SK-N-SH (cell line): ENCODE results near the gene UBTD2. TPM values are rescaled to one million over a fixed set of nuclear protein-coding genes. Genes with fewer than 3 reads are reported as not detected.

ENCODE experiments used
- CTCF ChIA-PET: fragments of 300-600, 350-600 bp; formaldehyde crosslinking; extraction: SDS; loops from one replicate; lab custom pipeline; 2021; lab: Yijun Ruan, JAX
- POLR2A ChIA-PET: fragments of 350-600 bp; sonication (Branson Sonifier 250); formaldehyde crosslinking; extraction: SDS; loops from one replicate; lab custom pipeline; 2020; ENCODE audit warnings: antibody characterized with exemption, inconsistent platforms; lab: Yijun Ruan, JAX
- DNase-seq: peaks from one replicate; pipeline ENCODE4 v3.0.0; 2012
- H2AFZ ChIP-seq: fragments of 200-600 bp; sonication (generic); 2 replicates; pipeline ENCODE4 v1.8.1; 2016; ENCODE audit warnings: antibody characterized with exemption, mild to moderate bottlenecking, low read depth
- H3F3A ChIP-seq: fragments of 200-600 bp; sonication (generic); replicated peaks from 2 replicates; pipeline ENCODE3; 2016; ENCODE audit warnings: antibody characterized with exemption, mild to moderate bottlenecking; ENCODE audit not compliant: insufficient read depth
- H3K27ac ChIP-seq, 2 experiments: fragments of 200-500 bp in 1 of 2; fragments of 200-600 bp in 1 of 2; sonication (Bioruptor generic) in 1 of 2; sonication (generic), shearing (Covaris generic) in 1 of 2; 2 replicates each; pipeline versions ENCODE4 v1.5.1 to v1.6.1; 2014 to 2016; ENCODE audit warnings: low read depth in 2 of 2, inconsistent platforms in 1 of 2, low read length in 1 of 2, mild to moderate bottlenecking in 1 of 2, mixed read lengths in 1 of 2
- H3K27me3 ChIP-seq: fragments of 200-600 bp; sonication (generic), shearing (Covaris generic); 2 replicates; pipeline ENCODE4 v1.6.1; 2016; ENCODE audit warnings: mixed run types; ENCODE audit not compliant: insufficient read depth
- H3K36me3 ChIP-seq, 2 experiments: fragments of 200-500 bp in 1 of 2; fragments of 200-600 bp in 1 of 2; sonication (Bioruptor generic) in 1 of 2; sonication (generic) in 1 of 2; replicated peaks in 1 of 2; 2 replicates each; pipeline versions ENCODE3 to v1.5.1; 2014 to 2016; ENCODE audit warnings: low read length in 1 of 2, mild to moderate bottlenecking in 1 of 2; ENCODE audit not compliant: insufficient read depth in 2 of 2, control insufficient read depth in 1 of 2
- H3K4me1 ChIP-seq, 2 experiments: fragments of 200-500 bp in 1 of 2; fragments of 200-600 bp in 1 of 2; sonication (Bioruptor generic) in 1 of 2; sonication (generic), shearing (Covaris generic) in 1 of 2; 2 replicates each; pipeline versions ENCODE4 v1.5.1 to v1.6.1; 2014 to 2016; ENCODE audit warnings: low read depth in 1 of 2, low read length in 1 of 2, mixed run types in 1 of 2; ENCODE audit not compliant: insufficient read depth in 2 of 2, control insufficient read depth in 1 of 2
- H3K4me2 ChIP-seq: fragments of 200-600 bp; sonication (generic), shearing (Covaris generic); 2 replicates; pipeline ENCODE4 v1.6.1; 2017; ENCODE audit warnings: mixed run types
- H3K4me3 ChIP-seq, 2 experiments: fragments of 200-500 bp in 1 of 2; fragments of 200-600 bp in 1 of 2; sonication (Bioruptor generic) in 1 of 2; sonication (generic), shearing (Covaris generic) in 1 of 2; 2 replicates each; pipeline versions ENCODE4 v1.5.1 to v1.8.1; 2014 to 2016; ENCODE audit warnings: low read depth in 2 of 2, inconsistent platforms in 1 of 2, low read length in 1 of 2, mild to moderate bottlenecking in 1 of 2, mixed read lengths in 1 of 2, moderate library complexity in 1 of 2
- H3K79me2 ChIP-seq: fragments of 200-600 bp; sonication (generic); 2 replicates; pipeline ENCODE4 v1.8.1; 2017; ENCODE audit warnings: mild to moderate bottlenecking; ENCODE audit not compliant: insufficient read depth
- H3K9ac ChIP-seq: fragments of 200-600 bp; sonication (generic); 2 replicates; pipeline ENCODE4 v1.6.1; 2017; ENCODE audit warnings: mixed run types
- H3K9me2 ChIP-seq: fragments of 200-600 bp; sonication (generic); 2 replicates; pipeline ENCODE4 v1.6.1; 2017; ENCODE audit warnings: mixed run types
- H3K9me3 ChIP-seq: fragments of 200-600 bp; sonication (generic); 2 replicates; pipeline ENCODE4 v1.6.1; 2017; ENCODE audit warnings: mixed run types, mild to moderate bottlenecking, moderate library complexity
- H4K20me1 ChIP-seq: fragments of 200-600 bp; sonication (generic); 2 replicates; pipeline ENCODE4 v1.6.1; 2017; ENCODE audit warnings: mild to moderate bottlenecking, mixed run types; ENCODE audit not compliant: insufficient read depth
- CHD2 ChIP-seq: fragments of 150-350 bp; IDR thresholded peaks from 2 replicates; pipeline ENCODE4 v1.6.1; 2018; ENCODE audit warnings: low read length; ENCODE audit not compliant: partially characterized antibody
- CTCF ChIP-seq: fragments of 200-600 bp; sonication (generic); IDR thresholded peaks from 2 replicates; pipeline ENCODE4 v1.6.1; 2017; ENCODE audit warnings: antibody characterized with exemption, mild to moderate bottlenecking, moderate library complexity
- ELF1 ChIP-seq: IDR thresholded peaks from 2 replicates; pipeline ENCODE4 v1.4.0; 2012
- FOSL2 ChIP-seq: IDR thresholded peaks from 2 replicates; pipeline ENCODE4 v1.4.0; 2012; ENCODE audit warnings: low read depth, mild to moderate bottlenecking, moderate library complexity, borderline replicate concordance
- FOXM1 ChIP-seq: IDR thresholded peaks from 2 replicates; pipeline ENCODE4 v1.4.0; 2012; ENCODE audit warnings: low read depth, mild to moderate bottlenecking
- GATA2 ChIP-seq: sonication (generic); formaldehyde crosslinking; IDR thresholded peaks from 2 replicates; pipeline ENCODE4 v1.5.0; 2020; ENCODE audit warnings: mild to moderate bottlenecking, missing genetic modification reagents
- JUND ChIP-seq: IDR thresholded peaks from 2 replicates; pipeline ENCODE4 v1.4.0; 2012
- MXI1 ChIP-seq: IDR thresholded peaks from 2 replicates; pipeline ENCODE4 v1.6.1; 2012; ENCODE audit warnings: mild to moderate bottlenecking, low read depth, low read length, improper control_type of control experiment
- NFIC ChIP-seq: IDR thresholded peaks from 2 replicates; pipeline ENCODE4 v1.4.0; 2012; ENCODE audit warnings: borderline replicate concordance
- NRF1 ChIP-seq: IDR thresholded peaks from 2 replicates; pipeline ENCODE4 v1.6.1; 2012; ENCODE audit warnings: low read depth, mild to moderate bottlenecking, low read length
- PBX3 ChIP-seq: IDR thresholded peaks from 2 replicates; pipeline ENCODE4; 2012
- RAD21 ChIP-seq: IDR thresholded peaks from 2 replicates; pipeline ENCODE4 v1.6.1; 2012; ENCODE audit warnings: mild to moderate bottlenecking, low read length
- RCOR1 ChIP-seq: fragments of 150-350 bp; IDR thresholded peaks from 2 replicates; pipeline ENCODE4 v1.6.1; 2017; ENCODE audit warnings: antibody characterized with exemption, low read length
- REST ChIP-seq: IDR thresholded peaks from 2 replicates; pipeline ENCODE4 v1.6.1; 2012; ENCODE audit warnings: mild to moderate bottlenecking, low read depth, low read length, moderate library complexity
- RXRA ChIP-seq: IDR thresholded peaks from 2 replicates; pipeline ENCODE4 v1.4.0; 2012; ENCODE audit warnings: low read depth, mild to moderate bottlenecking, borderline replicate concordance
- SIN3A ChIP-seq: IDR thresholded peaks from 2 replicates; pipeline ENCODE4 v1.6.1; 2012; ENCODE audit warnings: low read depth, mild to moderate bottlenecking, low read length, moderate library complexity, borderline replicate concordance
- SMC3 ChIP-seq: IDR thresholded peaks from 2 replicates; pipeline ENCODE4 v1.6.1; 2012; ENCODE audit warnings: low read depth, low read length, improper control_type of control experiment
- TCF12 ChIP-seq: IDR thresholded peaks from 2 replicates; pipeline ENCODE4 v1.4.0; 2012
- YY1 ChIP-seq: IDR thresholded peaks from 2 replicates; pipeline ENCODE4 v1.4.0; 2012; ENCODE audit warnings: low read depth, mild to moderate bottlenecking
- ZBTB33 ChIP-seq: IDR thresholded peaks from 2 replicates; pipeline ENCODE4 v1.4.0; 2012; ENCODE audit warnings: low read depth, borderline replicate concordance
- WGBS: methylation state at CpG from one replicate; pipeline ENCODE4 v1.1.6; 2017; ENCODE audit warnings: low lambda C conversion rate; 5-methylcytosine and 5-hydroxymethylcytosine counted together
- polyA plus RNA-seq, 3 experiments: library from polyadenylated mRNA; depleted of rRNA; stranded (reverse); fragments of >200 nt; gene quantifications; 2 replicates each; pipeline ENCODE4 v1.2.3, GENCODE V29; 2012

UBTD2 gene
- polyA plus RNA-seq, 1 of the 3 experiments (the other 2 are of a cell fraction): 13.8 TPM

GRCh38 chr5:172162987-172163343 lies 120.6 kb downstream of the UBTD2 start:
- H4K20me1 ChIP-seq: peaks cover 12% of the 10 kb centered on the region; the same call in 1 of the 2 replicates
- no peak overlapping the region for H3K27ac ChIP-seq
- no peak overlapping the region for H2AFZ ChIP-seq
- ChIA-PET POLR2A (no interaction called here), CTCF (interaction anchor here (0.9 to 4.1 kb wide), 5 partner anchors 10 to 289 kb away, joined by 3 to 18 read pairs (median 3); partner anchors contain the start of gene STK10)
- no peaks in the 10 kb centered on the region for H3K27me3 ChIP-seq
- no peaks in the 10 kb centered on the region; a peak in 1 of 4 replicates for H3K4me1 ChIP-seq
- H3K4me2 ChIP-seq: no peak overlapping the region
- H3K9me2 ChIP-seq: no peaks in the 10 kb centered on the region
- 86% methylated on average over 5 of the region's 5 CpGs for WGBS
- peaks cover 13% of the 10 kb centered on the region for H3K79me2 ChIP-seq
- H3K36me3 ChIP-seq: peaks cover 0 to 3% of the 10 kb centered on the region in 2 experiments
- H3K9me3 ChIP-seq: no peaks in the 10 kb centered on the region
- no peak for DNase-seq
- H3F3A ChIP-seq: no peaks in the 10 kb centered on the region
- no peak overlapping the region for H3K9ac ChIP-seq
- TF ChIP-seq SIN3A (no peak), NRF1 (no peak), MXI1 (no peak), YY1 (no peak), ELF1 (no peak), FOSL2 (no peak), RCOR1 (no peak), CTCF (no peak), ZBTB33 (no peak), JUND (no peak), TCF12 (no peak), FOXM1 (no peak), GATA2 (no peak), RAD21 (no peak), SMC3 (no peak), NFIC (no peak), RXRA (no peak), CHD2 (no peak), PBX3 (no peak), REST (no peak)
- no peak overlapping the region for H3K4me3 ChIP-seq
